ENCODE results near the gene MAST4.

MAST4 gene

GRCh38 chr5:67200809-67201562 lies 604.8 kb downstream of the MAST4 start:
- DNase-seq = no peak

GRCh38 chr5:67201897-67202549 lies 605.8 kb downstream of the MAST4 start:
- DNase-seq = no peak

- DNase-seq = peak; percentile 87 to 91
These were observed 606.6 kb downstream of the MAST4 start for GRCh38 chr5:67202828-67203227.

GRCh38 chr5:67203701-67204074 lies 607.5 kb downstream of the MAST4 start:
- DNase-seq = no peak

- no peak for DNase-seq
These were observed 608.6 kb downstream of the MAST4 start for GRCh38 chr5:67204821-67205220.

- DNase-seq = no peak
These were observed 609.8 kb downstream of the MAST4 start for GRCh38 chr5:67205981-67206380.

- no peak for DNase-seq
These were observed 610.3 kb downstream of the MAST4 start for GRCh38 chr5:67206461-67206860.

- no peak for DNase-seq
These were observed 610.7 kb downstream of the MAST4 start for GRCh38 chr5:67206929-67207328.

GRCh38 chr5:67208403-67208802 lies 612.2 kb downstream of the MAST4 start:
- DNase-seq = no peak

GRCh38 chr5:67209141-67209771 lies 613.1 kb downstream of the MAST4 start:
- DNase-seq = peak; percentile 84 to 88

- DNase-seq = no peak
These were observed 615.7 kb downstream of the MAST4 start for GRCh38 chr5:67211926-67212325.

GRCh38 chr5:67214036-67214435 lies 617.8 kb downstream of the MAST4 start:
- no peak for DNase-seq

GRCh38 chr5:67214707-67215447 lies 618.7 kb downstream of the MAST4 start:
- DNase-seq = no peak

GRCh38 chr5:67215519-67216471 lies 619.6 kb downstream of the MAST4 start:
- DNase-seq = peak; percentile 54 to 69

GRCh38 chr5:67216564-67216963 lies 620.4 kb downstream of the MAST4 start:
- no peak for DNase-seq

Measured in Kasumi-1 (cell line).